ENCODE results near the gene DAPP1.

DNA sequence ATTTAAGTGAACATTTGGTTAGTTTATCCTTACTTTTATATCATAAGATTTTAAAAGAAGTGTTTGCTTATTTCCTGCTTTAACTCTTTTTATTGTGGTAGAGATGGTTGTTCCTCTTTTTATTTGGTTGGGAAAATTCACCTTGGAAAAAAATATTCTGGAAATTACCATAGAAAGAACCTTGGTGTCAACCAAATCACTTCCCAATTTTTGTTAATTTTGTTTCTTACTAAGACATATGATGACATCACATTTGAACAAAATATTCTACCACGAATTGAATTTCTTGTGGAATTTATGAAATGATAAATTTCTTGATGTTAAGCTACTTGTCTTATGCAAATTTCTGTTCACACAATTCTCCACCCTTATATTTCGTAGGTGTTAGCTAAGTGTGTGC, 43.9 kb downstream of the DAPP1 start:
- TF ChIP-seq POLR2A (IDR thresholded peaks at IDR 0.05; ENCODE audit: low read length), result no peak
- TF ChIP-seq GATA1 (IDR thresholded peaks at IDR 0.05; ENCODE audit: low read depth, low read length), result no peak

Measured in erythroblast (primary cell).